Renal cortex interstitium (tissue), 11 donors: ENCODE data around the gene SCCPDH. TPM values are rescaled to one million over a fixed set of nuclear protein-coding genes. Genes with fewer than 3 reads are reported as not detected.

Experiments
- DNase-seq, 11 donors: peaks; one replicate each; pipeline ENCODE4 v3.0.0-alpha.2; 2013; ENCODE audit warnings: low read depth in 9 of 11, low spot score in 4 of 11; ENCODE audit errors: extremely low read depth in 1 of 11
- polyA plus RNA-seq, 3 donors: library from polyadenylated mRNA; unstranded; fragments of 120-200 nt; gene quantifications; one replicate each; pipeline ENCODE4 v1.2.1, GENCODE V29; 2013; ENCODE audit not compliant: insufficient read length in 3 of 3

Gene SCCPDH
- polyA plus RNA-seq, 3 donors: 51.5 to 60.9 (median 53.2) TPM

DNA sequence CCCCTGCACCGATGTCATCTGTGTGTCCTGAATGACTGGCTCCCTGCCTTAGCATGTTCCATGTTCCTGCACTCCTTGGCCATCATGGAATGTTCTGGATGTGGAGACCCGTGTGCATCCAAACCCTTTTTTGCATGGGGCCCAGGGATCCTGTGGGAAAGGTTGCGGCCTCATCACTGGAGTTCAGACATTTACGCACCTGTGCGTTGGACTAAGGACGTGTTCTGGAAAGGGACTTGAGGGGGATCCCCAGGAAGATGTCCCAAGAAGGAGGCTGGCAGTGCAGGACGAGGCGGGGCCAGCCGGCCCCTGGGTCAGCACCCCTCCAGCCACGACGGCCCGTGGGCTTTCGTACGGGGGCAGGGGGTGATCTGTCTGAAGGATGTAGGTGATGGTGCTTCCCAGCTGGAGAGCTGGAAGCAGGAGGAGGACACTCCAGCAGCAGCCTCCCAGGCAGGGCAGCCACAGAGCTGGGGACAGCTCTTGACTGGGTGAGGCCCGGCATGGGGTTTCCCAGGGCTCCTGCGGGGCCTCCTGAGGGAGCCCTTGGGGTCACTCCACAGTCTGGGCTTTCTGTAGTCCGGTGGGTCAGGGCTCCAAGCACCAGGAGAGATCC, 67.2 kb downstream of the SCCPDH start:
- DNase-seq: no peak

GRCh38 chr1:246792603-246793002, 68.4 kb downstream of the SCCPDH start:
- no peak for DNase-seq

- no peak for DNase-seq
These were observed 69.2 kb downstream of the SCCPDH start for GRCh38 chr1:246793356-246793896.

GRCh38 chr1:246794048-246794827, 70.0 kb downstream of the SCCPDH start:
- DNase-seq: no peak

DNA sequence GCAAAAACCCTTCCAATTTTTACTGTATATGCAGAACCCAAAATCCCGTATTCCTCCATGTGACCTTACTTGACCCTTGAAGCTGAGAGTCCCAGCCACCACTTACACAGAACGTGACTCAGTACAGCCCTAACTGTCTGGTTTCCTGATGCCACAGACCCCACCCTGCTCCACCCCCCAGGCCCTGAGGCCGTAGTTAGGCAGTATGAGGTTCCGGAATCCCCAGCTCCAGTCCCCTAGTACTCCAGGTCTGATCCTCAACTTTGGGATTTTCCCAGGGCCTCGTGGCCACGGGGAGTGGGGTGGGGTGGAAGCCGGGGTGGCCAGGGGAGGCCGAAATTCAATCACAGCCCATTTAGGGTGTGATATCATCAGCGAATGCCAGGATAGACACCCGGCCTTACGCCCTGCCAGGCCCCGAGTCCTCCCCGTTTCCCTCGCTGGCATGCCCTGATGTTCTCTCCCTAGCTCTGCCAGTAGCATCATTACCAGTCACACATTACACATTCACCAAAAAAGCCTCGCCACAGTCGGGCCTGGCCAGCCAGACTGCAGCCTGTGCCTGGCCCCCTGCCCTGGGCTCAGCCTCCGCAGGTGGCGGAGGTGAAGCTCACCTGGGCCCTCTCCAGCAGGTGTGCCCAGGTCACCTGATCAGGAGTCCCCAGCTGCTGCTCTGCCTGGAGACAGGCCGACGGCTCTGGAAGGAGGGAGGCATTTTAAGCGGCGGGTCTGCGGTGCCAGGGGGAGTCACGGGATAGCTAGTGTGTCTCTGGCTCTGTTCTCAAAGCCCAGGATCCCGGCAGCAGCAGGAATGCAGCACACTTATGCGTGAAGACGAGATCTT, 70.8 kb downstream of the SCCPDH start:
- DNase-seq: no peak

- no peak for DNase-seq
These were observed 71.9 kb downstream of the SCCPDH start for GRCh38 chr1:246795906-246796694.

DNA sequence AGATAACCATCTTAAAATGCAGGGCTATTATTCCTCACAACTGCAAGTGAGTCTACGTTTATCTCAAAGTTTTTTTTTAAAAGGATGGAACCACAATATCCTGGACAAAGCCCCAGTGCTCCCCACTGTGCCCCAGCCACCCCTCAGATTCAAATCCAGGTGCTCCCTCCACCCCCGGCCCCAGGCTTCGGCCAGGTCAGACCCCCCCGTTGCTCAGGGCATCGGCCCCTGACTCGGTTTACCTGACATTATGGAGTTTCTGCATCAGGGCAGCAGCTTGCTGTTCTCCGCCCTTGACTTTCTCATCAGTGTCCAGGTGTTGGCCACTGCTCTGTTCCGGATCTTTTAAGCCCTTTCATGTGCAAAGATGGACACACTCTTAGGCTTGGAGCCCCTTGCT, 72.9 kb downstream of the SCCPDH start:
- DNase-seq: no peak

- no peak for DNase-seq
These were observed 73.4 kb downstream of the SCCPDH start for GRCh38 chr1:246797597-246797996.

GRCh38 chr1:246798107-246798506, 73.9 kb downstream of the SCCPDH start:
- DNase-seq: no peak

- no peak for DNase-seq
These were observed 74.6 kb downstream of the SCCPDH start for GRCh38 chr1:246798606-246799496.

DNA sequence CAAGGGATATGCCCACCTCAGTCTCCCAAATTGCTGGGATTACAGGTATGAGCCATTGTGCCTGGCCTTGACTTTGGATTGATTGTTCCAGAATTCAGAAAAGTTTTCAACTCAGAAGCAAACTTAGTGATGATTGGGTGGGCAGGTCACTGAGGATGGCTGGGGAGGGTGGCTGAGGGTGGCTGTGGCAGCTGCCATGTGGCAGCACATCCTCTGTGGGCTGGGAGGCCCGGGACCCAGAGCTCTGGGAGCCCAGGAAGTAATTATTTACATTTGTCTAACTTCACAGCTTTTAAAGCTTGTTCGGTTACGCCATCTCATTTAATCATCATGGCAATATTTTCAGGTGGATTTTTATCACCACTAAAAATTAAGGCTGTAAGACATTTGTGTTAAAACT, 76.1 kb downstream of the SCCPDH start:
- DNase-seq: no peak

DNA sequence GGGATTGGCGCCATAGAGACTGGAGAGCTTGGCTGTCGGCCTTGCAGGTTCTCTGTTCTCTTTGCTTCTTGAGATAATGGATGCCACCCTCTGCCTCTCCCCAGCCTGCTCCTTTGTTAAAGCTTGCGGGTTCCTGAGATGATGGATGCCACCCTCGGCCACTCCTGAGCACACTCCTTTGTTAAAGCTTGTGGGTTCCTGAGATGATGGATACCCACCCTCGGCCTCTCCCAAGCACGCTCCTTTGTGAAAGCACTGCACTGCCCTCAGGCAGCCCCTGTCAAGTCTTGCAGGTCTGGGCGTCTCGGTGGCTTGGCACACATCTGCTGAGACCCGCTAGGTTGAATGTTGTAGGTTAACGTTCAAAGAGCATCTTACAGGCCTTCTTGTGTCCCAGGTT, 76.5 kb downstream of the SCCPDH start:
- DNase-seq: no peak

GRCh38 chr1:246801241-246802020, 77.2 kb downstream of the SCCPDH start:
- no peak for DNase-seq

GRCh38 chr1:246803373-246803772, 79.2 kb downstream of the SCCPDH start:
- no peak for DNase-seq

DNA sequence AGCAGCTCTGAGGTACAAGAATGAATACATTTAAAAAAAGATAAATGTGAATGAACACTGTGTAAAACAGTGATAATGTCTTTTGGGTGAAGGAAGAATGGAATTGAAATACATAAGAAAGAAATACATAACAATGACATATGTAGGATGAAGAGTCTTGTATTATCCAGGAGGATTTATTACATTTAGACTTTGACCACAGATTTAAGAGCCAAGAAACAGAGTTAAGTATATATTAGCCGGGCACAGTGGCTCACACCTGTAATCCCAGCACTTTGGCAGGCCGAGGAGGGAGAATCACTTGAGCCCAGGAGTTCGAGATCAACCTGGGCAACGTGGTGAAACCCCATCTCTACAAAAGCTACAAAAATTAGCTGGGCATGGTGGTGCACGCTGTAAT, 79.7 kb downstream of the SCCPDH start:
- no peak for DNase-seq

- DNase-seq: no peak
These were observed 81.0 kb downstream of the SCCPDH start for GRCh38 chr1:246805135-246805716.

GRCh38 chr1:246809473-246809872, 85.3 kb downstream of the SCCPDH start:
- DNase-seq: no peak
